ENCODE measurements around the gene SLC25A48. TPM values are rescaled to one million over a fixed set of nuclear protein-coding genes. Genes with fewer than 3 reads are reported as not detected.

SLC25A48 gene
- polyA plus RNA-seq, 2 donors: 0.24 to 1.2 TPM

- H3K27ac ChIP-seq (ENCODE audit: low read depth in 2 of 2, low read length in 1 of 2): no peak overlapping the region
These were observed 5.3 kb upstream of the SLC25A48 start for GRCh38 chr5:135829179-135829578.

GRCh38 chr5:135829681-135830383 is 4.6 kb upstream of the SLC25A48 start:
- H3K36me3 ChIP-seq (ENCODE audit: control insufficient read depth in 2 of 2, insufficient read depth in 2 of 2, low read length in 1 of 2): no peaks in the 10 kb centered on the region
- WGBS, 2 donors: 24 to 27% methylated on average over 19 of the region's 19 CpGs
- H3K4me1 ChIP-seq (ENCODE audit: control insufficient read depth in 2 of 2, insufficient read depth in 2 of 2, low read length in 1 of 2): peaks cover 3 to 4% of the 10 kb centered on the region in 2 donors
- H3K9me3 ChIP-seq (ENCODE audit: control insufficient read depth in 2 of 2, insufficient read depth in 1 of 2, low read depth in 1 of 2, low read length in 1 of 2): no peaks in the 10 kb centered on the region
- H3K27ac ChIP-seq (ENCODE audit: low read depth in 2 of 2, low read length in 1 of 2): no peak overlapping the region
- no peaks in the 10 kb centered on the region for H3K27me3 ChIP-seq (ENCODE audit: control insufficient read depth in 1 of 2, insufficient read depth in 2 of 2, low read length in 2 of 2)
- H3K4me3 ChIP-seq (ENCODE audit: low read depth in 1 of 2, low read length in 2 of 2): no peak overlapping the region

More at GRCh38 chr5:135829179-135829578, 5.3 kb upstream of the SLC25A48 start:
- WGBS, 2 donors: 76 to 87% methylated on average over 7 of the region's 7 CpGs
- H3K4me1 ChIP-seq (ENCODE audit: control insufficient read depth in 2 of 2, insufficient read depth in 2 of 2, low read length in 1 of 2): peaks cover 0 to 3% of the 10 kb centered on the region in 2 donors
- no peaks in the 10 kb centered on the region for H3K27me3 ChIP-seq (ENCODE audit: control insufficient read depth in 1 of 2, insufficient read depth in 2 of 2, low read length in 2 of 2)
- H3K4me3 ChIP-seq (ENCODE audit: low read depth in 1 of 2, low read length in 2 of 2): no peak overlapping the region
- H3K9me3 ChIP-seq (ENCODE audit: control insufficient read depth in 2 of 2, insufficient read depth in 1 of 2, low read depth in 1 of 2, low read length in 1 of 2): no peaks in the 10 kb centered on the region
- no peaks in the 10 kb centered on the region for H3K36me3 ChIP-seq (ENCODE audit: control insufficient read depth in 2 of 2, insufficient read depth in 2 of 2, low read length in 1 of 2)

- Histone ChIP-seq H3K4me3 (ENCODE audit: low read depth in 1 of 2, low read length in 2 of 2) (no peak overlapping the region), H3K4me1 (ENCODE audit: control insufficient read depth in 2 of 2, insufficient read depth in 2 of 2, low read length in 1 of 2) (peaks cover 6% of the 10 kb centered on the region in 2 donors), H3K27me3 (ENCODE audit: control insufficient read depth in 1 of 2, insufficient read depth in 2 of 2, low read length in 2 of 2) (no peaks in the 10 kb centered on the region), H3K27ac (ENCODE audit: low read depth in 2 of 2, low read length in 1 of 2) (no peak overlapping the region), H3K36me3 (ENCODE audit: control insufficient read depth in 2 of 2, insufficient read depth in 2 of 2, low read length in 1 of 2) (no peaks in the 10 kb centered on the region), H3K9me3 (ENCODE audit: control insufficient read depth in 2 of 2, insufficient read depth in 1 of 2, low read depth in 1 of 2, low read length in 1 of 2) (no peaks in the 10 kb centered on the region)
- WGBS, 2 donors: 43 to 49% methylated on average over 3 of the region's 3 CpGs
These were observed 4.1 kb upstream of the SLC25A48 start for GRCh38 chr5:135830384-135830700.

- WGBS, 2 donors: 65% methylated on average over 4 of the region's 4 CpGs
These were observed 3.6 kb upstream of the SLC25A48 start for GRCh38 chr5:135830876-135831275.

GRCh38 chr5:135831439-135831838 is 3.0 kb upstream of the SLC25A48 start:
- Histone ChIP-seq H3K4me1 (ENCODE audit: control insufficient read depth in 2 of 2, insufficient read depth in 2 of 2, low read length in 1 of 2) (peaks cover 7% of the 10 kb centered on the region in 2 donors), H3K27ac (ENCODE audit: low read depth in 2 of 2, low read length in 1 of 2) (no peak overlapping the region), H3K4me3 (ENCODE audit: low read depth in 1 of 2, low read length in 2 of 2) (no peak overlapping the region), H3K27me3 (ENCODE audit: control insufficient read depth in 1 of 2, insufficient read depth in 2 of 2, low read length in 2 of 2) (no peaks in the 10 kb centered on the region), H3K9me3 (ENCODE audit: control insufficient read depth in 2 of 2, insufficient read depth in 1 of 2, low read depth in 1 of 2, low read length in 1 of 2) (no peaks in the 10 kb centered on the region), H3K36me3 (ENCODE audit: control insufficient read depth in 2 of 2, insufficient read depth in 2 of 2, low read length in 1 of 2) (no peaks in the 10 kb centered on the region)
- WGBS, 2 donors: 97 to 100% methylated on average over 1 of the region's 1 CpG

More at GRCh38 chr5:135830876-135831275, 3.6 kb upstream of the SLC25A48 start:
- no peaks in the 10 kb centered on the region for H3K36me3 ChIP-seq (ENCODE audit: control insufficient read depth in 2 of 2, insufficient read depth in 2 of 2, low read length in 1 of 2)
- no peak overlapping the region for H3K4me3 ChIP-seq (ENCODE audit: low read depth in 1 of 2, low read length in 2 of 2)
- no peaks in the 10 kb centered on the region for H3K27me3 ChIP-seq (ENCODE audit: control insufficient read depth in 1 of 2, insufficient read depth in 2 of 2, low read length in 2 of 2)
- H3K4me1 ChIP-seq (ENCODE audit: control insufficient read depth in 2 of 2, insufficient read depth in 2 of 2, low read length in 1 of 2): peaks cover 7% of the 10 kb centered on the region in 2 donors
- H3K27ac ChIP-seq (ENCODE audit: low read depth in 2 of 2, low read length in 1 of 2): no peak overlapping the region
- H3K9me3 ChIP-seq (ENCODE audit: control insufficient read depth in 2 of 2, insufficient read depth in 1 of 2, low read depth in 1 of 2, low read length in 1 of 2): no peaks in the 10 kb centered on the region

- H3K27me3 ChIP-seq (ENCODE audit: control insufficient read depth in 1 of 2, insufficient read depth in 2 of 2, low read length in 2 of 2): no peaks in the 10 kb centered on the region
- no peak overlapping the region for H3K27ac ChIP-seq (ENCODE audit: low read depth in 2 of 2, low read length in 1 of 2)
- WGBS, 2 donors: 88 to 89% methylated on average over 12 of the region's 12 CpGs
These were observed 2.5 kb upstream of the SLC25A48 start for GRCh38 chr5:135831851-135832555.

GRCh38 chr5:135832941-135833920 is 1.2 kb upstream of the SLC25A48 start:
- Histone ChIP-seq H3K4me3 (ENCODE audit: low read depth in 1 of 2, low read length in 2 of 2) (no peak overlapping the region), H3K36me3 (ENCODE audit: control insufficient read depth in 2 of 2, insufficient read depth in 2 of 2, low read length in 1 of 2) (no peaks in the 10 kb centered on the region), H3K4me1 (ENCODE audit: control insufficient read depth in 2 of 2, insufficient read depth in 2 of 2, low read length in 1 of 2) (peaks cover 7% of the 10 kb centered on the region in 2 donors), H3K27me3 (ENCODE audit: control insufficient read depth in 1 of 2, insufficient read depth in 2 of 2, low read length in 2 of 2) (no peaks in the 10 kb centered on the region), H3K27ac (ENCODE audit: low read depth in 2 of 2, low read length in 1 of 2) (no peak overlapping the region), H3K9me3 (ENCODE audit: control insufficient read depth in 2 of 2, insufficient read depth in 1 of 2, low read depth in 1 of 2, low read length in 1 of 2) (no peaks in the 10 kb centered on the region)
- WGBS, 2 donors: 89 to 90% methylated on average over 14 of the region's 14 CpGs

More at GRCh38 chr5:135831851-135832555, 2.5 kb upstream of the SLC25A48 start:
- H3K36me3 ChIP-seq (ENCODE audit: control insufficient read depth in 2 of 2, insufficient read depth in 2 of 2, low read length in 1 of 2): no peaks in the 10 kb centered on the region
- H3K9me3 ChIP-seq (ENCODE audit: control insufficient read depth in 2 of 2, insufficient read depth in 1 of 2, low read depth in 1 of 2, low read length in 1 of 2): no peaks in the 10 kb centered on the region
- H3K4me3 ChIP-seq (ENCODE audit: low read depth in 1 of 2, low read length in 2 of 2): no peak overlapping the region
- peaks cover 7% of the 10 kb centered on the region in 2 donors for H3K4me1 ChIP-seq (ENCODE audit: control insufficient read depth in 2 of 2, insufficient read depth in 2 of 2, low read length in 1 of 2)

- Histone ChIP-seq H3K4me1 (ENCODE audit: control insufficient read depth in 2 of 2, insufficient read depth in 2 of 2, low read length in 1 of 2) (peaks cover 7% of the 10 kb centered on the region in 2 donors), H3K9me3 (ENCODE audit: control insufficient read depth in 2 of 2, insufficient read depth in 1 of 2, low read depth in 1 of 2, low read length in 1 of 2) (peaks cover 0 to 4% of the 10 kb centered on the region in 2 donors), H3K4me3 (ENCODE audit: low read depth in 1 of 2, low read length in 2 of 2) (peak overlapping the region; percentile 39 to 48), H3K27ac (ENCODE audit: low read depth in 2 of 2, low read length in 1 of 2) (no peak overlapping the region), H3K27me3 (ENCODE audit: control insufficient read depth in 1 of 2, insufficient read depth in 2 of 2, low read length in 2 of 2) (no peaks in the 10 kb centered on the region), H3K36me3 (ENCODE audit: control insufficient read depth in 2 of 2, insufficient read depth in 2 of 2, low read length in 1 of 2) (no peaks in the 10 kb centered on the region)
- 31 to 32% methylated on average over 16 of the region's 16 CpGs for whole genome bisulfite sequencing, 2 donors
These were observed 363 bp upstream of the SLC25A48 start for GRCh38 chr5:135833961-135834638.

GRCh38 chr5:135835766-135836165 is 1.3 kb downstream of the SLC25A48 start:
- no peak overlapping the region for H3K27ac ChIP-seq (ENCODE audit: low read depth in 2 of 2, low read length in 1 of 2)
- no peak overlapping the region for H3K4me3 ChIP-seq (ENCODE audit: low read depth in 1 of 2, low read length in 2 of 2)
- H3K4me1 ChIP-seq (ENCODE audit: control insufficient read depth in 2 of 2, insufficient read depth in 2 of 2, low read length in 1 of 2): peaks cover 7% of the 10 kb centered on the region in 2 donors
- H3K27me3 ChIP-seq (ENCODE audit: control insufficient read depth in 1 of 2, insufficient read depth in 2 of 2, low read length in 2 of 2): no peaks in the 10 kb centered on the region
- H3K9me3 ChIP-seq (ENCODE audit: control insufficient read depth in 2 of 2, insufficient read depth in 1 of 2, low read depth in 1 of 2, low read length in 1 of 2): peaks cover 0 to 4% of the 10 kb centered on the region in 2 donors
- no peaks in the 10 kb centered on the region for H3K36me3 ChIP-seq (ENCODE audit: control insufficient read depth in 2 of 2, insufficient read depth in 2 of 2, low read length in 1 of 2)
- 56 to 57% methylated on average over 7 of the region's 7 CpGs for WGBS, 2 donors
